HG02973 (cell line): ENCODE results near the gene CEP128.

Source experiments
- ATAC-seq: cut with Tn5 transposase; IDR thresholded peaks from one replicate; pipeline ENCODE4 v1.9.1; 2021; ENCODE audit warnings: moderate library complexity; ENCODE audit not compliant: unreplicated experiment

The CEP128 gene

GRCh38 chr14:80564051-80564450, 377.5 kb downstream of the CEP128 start:
- ATAC-seq, result no peak

GRCh38 chr14:80560800-80561657, 380.5 kb downstream of the CEP128 start:
- ATAC-seq, result peak; percentile 99

GRCh38 chr14:80554139-80554538, 387.4 kb downstream of the CEP128 start:
- no peak for ATAC-seq

GRCh38 chr14:80549141-80549540, 392.4 kb downstream of the CEP128 start:
- ATAC-seq, result no peak

GRCh38 chr14:80545935-80546854, 395.3 kb downstream of the CEP128 start:
- ATAC-seq, result no peak

- no peak for ATAC-seq
These were observed 397.2 kb downstream of the CEP128 start for GRCh38 chr14:80544366-80544765.

GRCh38 chr14:80543211-80543610, 398.3 kb downstream of the CEP128 start:
- no peak for ATAC-seq

- no peak for ATAC-seq
These were observed 402.7 kb downstream of the CEP128 start for GRCh38 chr14:80538633-80539375.

GRCh38 chr14:80537626-80538025, 403.9 kb downstream of the CEP128 start:
- ATAC-seq, result no peak

GRCh38 chr14:80536456-80536855, 405.1 kb downstream of the CEP128 start:
- no peak for ATAC-seq

GRCh38 chr14:80535171-80535570, 406.4 kb downstream of the CEP128 start:
- ATAC-seq, result no peak

GRCh38 chr14:80523518-80524117, 417.9 kb downstream of the CEP128 start:
- ATAC-seq, result no peak

- no peak for ATAC-seq
These were observed 418.6 kb downstream of the CEP128 start for GRCh38 chr14:80522936-80523335.

- no peak for ATAC-seq
These were observed 419.1 kb downstream of the CEP128 start for GRCh38 chr14:80522411-80522810.

- ATAC-seq, result no peak
These were observed 420.1 kb downstream of the CEP128 start for GRCh38 chr14:80521456-80521855.

- ATAC-seq, result no peak
These were observed 422.5 kb downstream of the CEP128 start for GRCh38 chr14:80519002-80519401.

- no peak for ATAC-seq
These were observed 423.4 kb downstream of the CEP128 start for GRCh38 chr14:80518173-80518572.

GRCh38 chr14:80507292-80507869, 434.2 kb downstream of the CEP128 start:
- no peak for ATAC-seq

GRCh38 chr14:80504781-80505180, 436.8 kb downstream of the CEP128 start:
- ATAC-seq, result no peak

GRCh38 chr14:80498533-80498932, 443.0 kb downstream of the CEP128 start:
- ATAC-seq, result no peak
